Neural crest cell (in vitro differentiated cells): ENCODE data around the gene CORO7. TPM values are rescaled to one million over a fixed set of nuclear protein-coding genes. Genes with fewer than 3 reads are reported as not detected.

Experiments used
- DNase-seq: peaks from one replicate; pipeline ENCODE4 v3.0.0; 2021; ENCODE audit warnings: low read depth, mixed read lengths, low spot score
- H3K27ac Mint-ChIP-seq: one replicate; pipeline ENCODE4 v1.8.0; 2021; ENCODE audit warnings: mild to moderate bottlenecking, mixed read lengths; ENCODE audit not compliant: unreplicated experiment
- H3K27me3 Mint-ChIP-seq: 2 replicates; pipeline ENCODE4 v1.8.0; 2021; ENCODE audit warnings: low read depth, mild to moderate bottlenecking, mixed read lengths
- H3K36me3 Mint-ChIP-seq: 2 replicates; pipeline ENCODE4 v1.8.0; 2021; ENCODE audit warnings: low read depth, mild to moderate bottlenecking, mixed read lengths
- H3K4me1 Mint-ChIP-seq: 2 replicates; pipeline ENCODE4 v1.8.0; 2021; ENCODE audit warnings: mixed read lengths
- H3K4me3 Mint-ChIP-seq: one replicate; pipeline ENCODE4 v1.8.0; 2021; ENCODE audit warnings: mild to moderate bottlenecking, mixed read lengths
- H3K9me3 Mint-ChIP-seq: 2 replicates; pipeline ENCODE4 v1.8.0; 2021; ENCODE audit warnings: mixed read lengths
- total RNA-seq: library from RNA; stranded (reverse); gene quantifications from 2 replicates; pipeline ENCODE4 v1.2.1, GENCODE V29; 2021
- TF ChIP-seq, protein P1 (sequence below): fragments of 200-600 bp; sonication (generic); conservative IDR thresholded peaks from 2 replicates; pipeline ENCODE4 v1.5.0; 2021; ENCODE audit warnings: antibody characterized with exemption, mild to moderate bottlenecking

CORO7 gene
- total RNA-seq, 1 donor from 2014 or later, result 43.2 TPM

- Mint-ChIP-seq H3K27me3 (no peaks in the 10 kb centered on the region), H3K4me1 (peaks cover 29% of the 10 kb centered on the region), H3K27ac (peak overlapping the region; percentile 83), H3K36me3 (peaks cover 5% of the 10 kb centered on the region), H3K9me3 (no peaks in the 10 kb centered on the region), H3K4me3 (peak overlapping the region; percentile 97)
- TF ChIP-seq, protein P1, sequence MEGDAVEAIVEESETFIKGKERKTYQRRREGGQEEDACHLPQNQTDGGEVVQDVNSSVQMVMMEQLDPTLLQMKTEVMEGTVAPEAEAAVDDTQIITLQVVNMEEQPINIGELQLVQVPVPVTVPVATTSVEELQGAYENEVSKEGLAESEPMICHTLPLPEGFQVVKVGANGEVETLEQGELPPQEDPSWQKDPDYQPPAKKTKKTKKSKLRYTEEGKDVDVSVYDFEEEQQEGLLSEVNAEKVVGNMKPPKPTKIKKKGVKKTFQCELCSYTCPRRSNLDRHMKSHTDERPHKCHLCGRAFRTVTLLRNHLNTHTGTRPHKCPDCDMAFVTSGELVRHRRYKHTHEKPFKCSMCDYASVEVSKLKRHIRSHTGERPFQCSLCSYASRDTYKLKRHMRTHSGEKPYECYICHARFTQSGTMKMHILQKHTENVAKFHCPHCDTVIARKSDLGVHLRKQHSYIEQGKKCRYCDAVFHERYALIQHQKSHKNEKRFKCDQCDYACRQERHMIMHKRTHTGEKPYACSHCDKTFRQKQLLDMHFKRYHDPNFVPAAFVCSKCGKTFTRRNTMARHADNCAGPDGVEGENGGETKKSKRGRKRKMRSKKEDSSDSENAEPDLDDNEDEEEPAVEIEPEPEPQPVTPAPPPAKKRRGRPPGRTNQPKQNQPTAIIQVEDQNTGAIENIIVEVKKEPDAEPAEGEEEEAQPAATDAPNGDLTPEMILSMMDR, result no peak
- DNase-seq, result no peak
Measured at GRCh38 chr16:4426021-4426684, 9.8 kb upstream of the CORO7 start.

GRCh38 chr16:4425378-4426020, 9.1 kb upstream of the CORO7 start, which contains the start of gene DNAJA3:
Gene DNAJA3 (plus strand): TSS chr16:4425868. CDS start chr16:4425882, 14 bp downstream.
- Mint-ChIP-seq H3K27me3 (no peaks in the 10 kb centered on the region), H3K27ac (peak within 1 kb of the TSS; percentile 99), H3K4me1 (peaks cover 29% of the 10 kb centered on the region), H3K36me3 (peaks cover 3% of the 10 kb centered on the region), H3K4me3 (peak within 1 kb of the TSS; percentile 97), H3K9me3 (no peaks in the 10 kb centered on the region)
- TF ChIP-seq, protein P1, result no peak
- DNase-seq, result peak; percentile 81

DNA sequence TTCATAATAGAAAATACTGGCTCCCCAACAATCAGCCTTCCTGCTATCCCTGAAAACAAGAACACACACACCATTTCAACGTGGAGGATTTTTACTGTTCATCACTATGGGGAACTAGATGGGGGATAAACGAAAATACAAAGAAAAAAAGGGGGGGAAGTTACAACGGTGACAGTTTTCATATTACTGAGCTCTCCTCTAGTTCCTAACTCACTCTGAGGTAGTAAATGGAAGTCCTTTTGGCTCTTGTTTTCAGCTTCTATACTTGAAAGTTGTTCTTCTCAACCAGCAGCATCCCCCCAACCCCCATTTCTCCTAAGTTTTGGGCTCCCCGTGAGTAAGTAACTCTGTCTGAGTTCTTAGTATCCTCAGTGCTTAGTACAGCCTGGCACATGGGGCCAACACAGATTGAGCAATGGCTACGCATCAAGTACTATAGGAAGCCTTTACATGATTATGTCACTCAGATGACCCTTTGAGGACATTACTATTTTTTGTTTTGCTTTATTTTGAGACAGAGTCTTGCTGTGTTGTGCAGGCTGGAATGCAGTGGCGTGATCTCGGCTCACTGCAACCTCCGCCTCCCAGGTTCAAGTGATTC, 4.2 kb upstream of the CORO7 start:
- Mint-ChIP-seq H3K4me1 (peaks cover 14% of the 10 kb centered on the region), H3K9me3 (no peaks in the 10 kb centered on the region), H3K4me3 (peak overlapping the region; percentile 78), H3K27me3 (peaks cover 8% of the 10 kb centered on the region), H3K27ac (no peak overlapping the region), H3K36me3 (no peaks in the 10 kb centered on the region)
- TF ChIP-seq, protein P1, result no peak
- no peak for DNase-seq

DNA sequence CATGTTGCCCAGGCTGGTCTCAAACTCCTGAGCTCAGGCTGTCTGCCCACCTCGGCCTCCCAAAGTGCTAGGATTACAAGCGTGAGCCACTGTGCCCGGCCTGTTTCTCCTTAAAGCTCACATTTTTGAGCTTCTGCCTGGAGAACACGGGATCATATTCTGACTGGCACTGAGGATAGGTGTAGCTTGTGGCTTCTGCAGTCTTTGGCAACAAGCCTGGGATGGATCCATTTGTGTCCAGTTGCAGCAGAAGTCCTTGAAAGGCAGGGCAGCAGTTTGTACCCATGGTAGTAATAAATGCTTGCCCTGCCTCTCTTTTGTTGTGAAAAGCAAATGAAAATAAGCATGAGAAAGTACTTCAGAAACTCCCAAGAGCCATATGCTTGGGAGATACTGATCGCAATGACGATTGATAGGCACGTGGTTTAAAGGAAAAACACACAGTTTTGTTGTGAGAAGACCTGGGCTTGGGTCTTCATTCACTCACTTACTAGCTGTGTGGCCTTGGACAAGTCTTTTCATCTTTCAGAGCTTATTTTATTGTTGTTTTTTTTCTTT, 3.1 kb upstream of the CORO7 start:
- Mint-ChIP-seq H3K36me3 (no peaks in the 10 kb centered on the region), H3K9me3 (no peaks in the 10 kb centered on the region), H3K27ac (no peak overlapping the region), H3K4me1 (peaks cover 13% of the 10 kb centered on the region), H3K4me3 (peak overlapping the region; percentile 56), H3K27me3 (peaks cover 8% of the 10 kb centered on the region)
- DNase-seq, result no peak
- TF ChIP-seq, protein P1, result no peak

GRCh38 chr16:4415538-4416199, 727 bp downstream of the CORO7 start:
- Mint-ChIP-seq H3K27ac (no peak overlapping the region), H3K9me3 (no peaks in the 10 kb centered on the region), H3K27me3 (peaks cover 8% of the 10 kb centered on the region), H3K4me1 (peaks cover 30% of the 10 kb centered on the region), H3K4me3 (peak overlapping the region; percentile 94), H3K36me3 (no peaks in the 10 kb centered on the region)
- no peak for DNase-seq
- TF ChIP-seq, protein P1, result peak; percentile 20
